NCI-H2081 treated with DMSO at 0.1 percent for 48 hours (cell line): Measurements from ENCODE around the gene PRMT2.
A peak's percentile ranks its signal among the peaks of the same experiment; 100 is the strongest.

Experiments used
- DNase-seq: peaks from one replicate; lab custom pipeline; 2025; lab: John Stamatoyannopoulos, UW

The PRMT2 gene

DNA sequence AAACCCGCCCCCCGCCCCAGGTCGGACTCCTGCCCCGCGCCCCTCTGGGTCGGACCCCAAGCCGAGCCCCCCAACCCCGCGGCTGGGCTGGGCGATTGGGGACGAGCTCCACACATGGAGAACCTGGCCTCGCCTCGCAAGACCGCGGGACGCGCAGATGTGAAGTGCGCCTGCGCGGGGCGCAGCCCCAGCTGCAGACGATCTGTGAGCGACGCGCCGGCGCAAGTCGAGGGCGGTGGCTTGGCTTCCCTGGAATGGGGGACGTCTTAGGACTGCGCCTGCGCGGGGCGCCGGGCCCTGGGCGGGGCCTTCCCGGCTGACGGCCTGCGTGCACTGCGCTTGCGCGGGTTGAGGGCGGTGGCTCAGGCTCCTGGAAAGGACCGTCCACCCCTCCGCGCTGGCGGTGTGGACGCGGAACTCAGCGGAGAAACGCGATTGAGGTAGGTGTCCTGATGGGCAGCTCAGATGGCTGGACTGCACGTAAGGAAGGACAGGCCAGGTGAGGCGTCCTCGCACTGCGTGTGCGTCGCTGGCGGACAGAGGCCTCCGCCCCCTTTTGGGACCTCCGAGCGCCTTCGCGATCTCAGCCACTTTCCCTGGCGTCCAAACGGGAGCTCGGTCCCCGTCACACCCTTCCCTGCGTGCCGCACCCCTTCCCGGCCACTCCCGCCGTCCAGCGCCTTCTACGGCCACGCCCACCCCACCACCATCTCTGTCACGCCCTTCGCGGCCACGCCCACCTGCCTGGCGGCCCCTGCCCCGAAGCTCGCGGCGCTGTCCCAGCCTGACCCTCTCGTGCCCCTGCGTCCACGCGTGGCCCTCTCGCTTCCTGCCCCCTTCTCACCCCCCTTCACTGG, at the start of gene PRMT2:
Gene PRMT2 (plus strand): TSS at position 351 of the 857 bp plus-strand sequence. CDS start 1,278 bp downstream, outside the sequence.
- peak; percentile 52 for DNase-seq

DNA sequence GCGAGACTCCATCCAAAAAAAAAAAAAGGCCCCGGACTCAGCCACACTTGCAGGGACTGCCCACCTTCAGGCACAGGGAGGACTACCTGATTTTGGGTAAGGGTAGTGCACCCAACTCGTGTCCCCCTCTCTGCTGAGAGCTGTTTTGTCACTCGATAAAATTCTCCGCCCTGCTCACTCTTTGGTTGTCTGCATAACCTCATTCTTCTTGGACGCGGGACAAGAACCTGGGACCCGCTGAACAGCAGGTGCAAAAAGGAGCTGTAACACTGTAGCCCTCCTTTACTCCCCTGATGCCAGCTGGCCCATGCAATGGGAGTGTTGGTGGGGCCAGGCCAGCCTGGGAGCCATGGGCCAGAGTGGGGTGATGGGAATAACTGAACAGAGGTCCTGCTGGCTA, 41.2 kb upstream of the PRMT2 start:
- no peak for DNase-seq

DNA sequence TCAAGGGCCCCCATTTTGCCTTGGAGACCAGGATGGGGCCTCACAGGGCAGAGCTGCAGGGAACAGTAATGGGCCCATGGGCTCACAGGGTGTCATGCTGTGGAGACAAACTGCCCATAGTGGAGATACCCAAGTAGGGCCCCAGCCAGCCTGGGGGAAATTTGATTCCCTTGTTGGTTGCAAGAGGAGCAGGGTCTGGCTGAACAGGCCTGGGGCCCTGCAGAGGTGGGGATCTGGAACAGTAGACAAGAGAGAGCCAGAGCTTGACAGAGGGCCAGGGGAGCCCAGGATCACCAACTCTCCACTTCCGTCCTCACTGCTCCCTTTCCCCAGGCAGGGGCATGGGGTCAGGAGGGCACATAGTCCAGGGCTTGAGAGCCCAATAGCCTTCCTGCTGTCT, 39.3 kb upstream of the PRMT2 start:
- no peak for DNase-seq

DNA sequence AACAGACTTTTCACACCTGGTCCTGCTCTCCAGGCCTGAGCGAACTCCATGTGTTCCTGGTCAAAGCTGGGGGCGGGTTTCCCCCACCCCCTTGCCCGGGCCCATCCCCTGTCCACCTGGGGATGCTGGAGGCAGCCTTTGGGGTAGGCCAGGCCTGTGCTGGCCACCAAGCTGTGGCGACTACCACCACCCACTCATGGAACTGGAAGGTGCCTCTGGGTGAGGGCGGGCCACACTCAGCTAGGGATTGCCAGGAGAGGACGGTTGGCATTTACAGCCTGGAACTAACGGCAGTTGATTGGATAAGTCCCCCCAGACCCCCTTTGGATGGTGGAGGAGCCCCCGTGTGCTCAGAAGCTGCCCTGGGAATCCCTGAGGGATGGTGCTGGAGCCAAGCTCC, 38.4 kb upstream of the PRMT2 start:
- no peak for DNase-seq

DNA sequence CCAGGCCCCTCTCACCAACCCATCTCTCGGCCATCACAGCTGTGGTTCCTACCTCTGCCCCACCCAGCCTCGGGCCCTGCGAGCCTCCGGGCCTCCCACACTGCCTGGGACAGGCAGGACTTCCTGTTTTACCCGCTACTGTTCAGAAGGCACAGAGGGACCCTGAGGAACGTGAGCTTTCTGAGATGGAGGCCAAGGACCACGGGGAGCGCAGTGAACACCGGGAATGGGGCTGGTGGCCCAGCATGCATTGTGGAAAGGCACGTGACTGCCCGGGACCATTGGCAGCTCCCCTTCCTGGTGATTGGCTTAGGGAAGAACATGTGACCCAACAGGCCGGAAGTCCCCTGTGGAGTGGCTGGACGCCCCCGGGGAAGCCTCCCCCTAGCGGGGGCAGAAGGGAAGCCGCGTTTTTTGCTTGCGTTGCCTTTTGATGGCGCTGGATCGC, 37.6 kb upstream of the PRMT2 start:
- DNase-seq = no peak

DNA sequence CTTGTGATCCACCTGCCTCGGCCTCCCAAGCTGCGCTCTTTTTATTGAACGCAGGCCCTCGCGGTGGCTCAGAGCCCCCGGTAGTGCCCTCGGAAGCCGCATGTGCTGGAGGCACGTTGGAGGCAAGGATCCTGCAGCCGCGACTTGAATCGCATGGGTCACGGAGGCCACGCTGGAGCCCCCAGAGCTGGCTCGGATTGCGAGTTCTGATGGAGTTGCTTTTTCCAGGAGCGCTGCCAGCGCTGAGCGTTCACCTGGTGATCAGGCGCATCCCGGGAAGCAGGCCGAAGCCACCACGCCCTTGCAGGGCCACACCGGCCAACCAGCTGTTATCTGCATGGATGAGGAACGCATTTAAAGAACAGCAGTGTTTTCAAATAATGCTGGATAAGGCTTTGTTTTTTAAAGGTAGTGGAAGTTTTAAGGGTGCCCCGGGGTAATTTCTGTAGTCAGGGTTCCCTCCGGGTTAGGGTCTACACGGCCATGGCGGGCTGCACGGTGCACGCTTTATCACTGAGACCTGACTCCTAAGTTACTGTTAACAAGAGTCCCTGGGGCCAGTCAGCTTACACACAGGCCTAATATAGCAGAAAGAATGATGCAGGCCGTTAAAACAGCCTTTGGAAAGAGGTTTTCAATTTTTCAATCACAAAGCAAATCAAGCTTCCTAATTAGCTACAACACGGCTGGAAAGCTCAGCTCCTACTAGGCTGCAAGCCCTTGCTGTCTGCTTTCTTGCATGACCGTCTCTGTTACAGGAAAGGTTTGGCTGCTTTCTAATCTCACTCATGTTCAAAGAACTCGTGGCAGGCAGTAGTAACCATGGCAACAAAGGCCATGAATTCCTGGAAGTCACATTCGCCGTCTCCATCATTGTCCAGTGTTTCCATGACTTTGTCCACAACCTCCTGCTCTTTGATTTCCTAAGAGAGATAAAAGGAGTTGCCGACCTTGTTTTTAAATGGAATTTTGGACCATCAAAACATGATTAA, 36.6 kb upstream of the PRMT2 start:
- DNase-seq = no peak

DNA sequence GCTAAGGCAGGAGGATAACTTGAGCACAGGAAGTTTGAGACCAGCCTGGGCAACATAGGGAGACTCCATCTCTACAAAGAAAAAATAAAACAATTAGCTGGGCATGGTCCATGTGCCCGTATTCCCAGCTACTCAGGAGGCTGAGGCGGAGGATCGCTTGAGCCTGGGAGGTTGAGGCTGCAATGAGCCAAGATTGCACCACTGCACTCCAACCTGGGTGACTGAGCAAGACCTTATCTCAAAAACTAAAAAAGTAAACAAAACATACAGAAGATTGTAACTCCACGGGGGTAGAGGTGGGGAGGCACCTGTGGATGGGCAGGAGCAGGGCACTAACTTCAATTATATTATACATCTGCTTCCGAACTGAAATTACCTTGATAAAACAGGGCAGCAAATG, 35.2 kb upstream of the PRMT2 start:
- no peak for DNase-seq

DNA sequence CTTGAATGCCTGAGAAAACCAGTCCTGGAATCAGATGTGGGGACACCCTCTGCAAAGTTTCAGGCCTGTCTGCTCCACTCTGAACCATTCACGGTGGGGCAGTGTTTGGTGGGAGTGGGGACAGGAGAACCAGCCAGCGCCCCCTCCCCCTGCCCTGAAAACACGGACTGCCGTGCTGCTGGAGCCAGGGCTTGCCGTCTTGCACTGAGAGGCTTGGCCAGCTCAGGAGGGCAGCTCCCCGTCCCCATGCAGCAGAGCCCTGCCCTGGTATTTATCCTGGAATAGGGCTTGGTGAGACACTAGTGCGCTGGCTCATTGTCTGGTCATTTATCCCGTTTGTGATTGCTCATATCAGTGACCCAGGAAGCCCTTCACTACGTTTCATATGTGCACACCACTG, 34.5 kb upstream of the PRMT2 start:
- DNase-seq = no peak

DNA sequence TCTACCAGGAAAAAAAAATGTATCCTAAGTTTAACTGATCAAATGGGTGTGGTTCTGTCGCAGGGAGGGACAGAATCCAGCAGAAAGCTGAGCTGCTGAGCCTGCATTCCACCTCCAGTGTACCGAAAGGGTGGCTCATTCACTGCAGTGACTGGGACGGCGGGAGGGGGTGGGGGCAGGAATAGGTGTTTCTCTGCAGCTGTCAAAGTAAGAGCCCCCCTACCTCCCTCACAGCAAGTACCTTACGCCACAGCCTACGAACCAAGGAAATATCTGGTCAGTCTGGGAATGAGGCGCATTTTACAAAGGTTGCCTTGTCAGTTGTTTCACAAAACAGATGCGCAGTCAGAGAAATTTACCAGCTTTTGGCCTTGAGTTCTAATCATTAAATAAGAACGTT, 32.2 kb upstream of the PRMT2 start:
- DNase-seq = no peak

DNA sequence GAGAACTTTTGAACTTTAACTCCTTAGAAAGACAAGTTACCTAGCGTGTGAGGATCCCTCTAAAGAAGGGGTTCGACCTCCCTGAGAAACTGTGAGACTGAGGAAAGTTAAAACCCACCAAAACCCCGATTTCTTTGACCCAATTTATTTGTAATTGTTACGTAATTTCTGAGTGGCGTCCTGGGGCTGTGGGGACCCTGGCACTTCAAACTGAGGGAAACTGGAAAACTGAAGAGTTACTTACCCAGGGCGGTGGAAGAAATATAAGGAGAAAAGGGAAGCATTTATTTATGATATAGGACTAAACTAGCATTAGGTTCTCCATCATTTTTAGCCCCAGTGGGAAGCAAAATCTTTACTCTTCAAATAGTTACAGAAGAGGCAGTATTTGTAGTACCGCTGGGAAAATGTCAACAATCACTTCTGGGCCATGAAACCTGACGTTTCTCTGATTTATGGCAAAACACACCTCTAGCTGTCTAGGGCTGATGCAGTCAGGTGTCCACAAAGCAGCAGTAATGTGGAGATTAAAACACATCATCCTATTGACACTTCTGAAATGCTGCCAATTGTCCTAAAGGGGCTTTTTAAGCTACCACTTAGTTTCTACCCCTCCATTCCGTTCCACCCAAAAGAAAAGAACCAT, 31.0 kb upstream of the PRMT2 start:
- DNase-seq = no peak

DNA sequence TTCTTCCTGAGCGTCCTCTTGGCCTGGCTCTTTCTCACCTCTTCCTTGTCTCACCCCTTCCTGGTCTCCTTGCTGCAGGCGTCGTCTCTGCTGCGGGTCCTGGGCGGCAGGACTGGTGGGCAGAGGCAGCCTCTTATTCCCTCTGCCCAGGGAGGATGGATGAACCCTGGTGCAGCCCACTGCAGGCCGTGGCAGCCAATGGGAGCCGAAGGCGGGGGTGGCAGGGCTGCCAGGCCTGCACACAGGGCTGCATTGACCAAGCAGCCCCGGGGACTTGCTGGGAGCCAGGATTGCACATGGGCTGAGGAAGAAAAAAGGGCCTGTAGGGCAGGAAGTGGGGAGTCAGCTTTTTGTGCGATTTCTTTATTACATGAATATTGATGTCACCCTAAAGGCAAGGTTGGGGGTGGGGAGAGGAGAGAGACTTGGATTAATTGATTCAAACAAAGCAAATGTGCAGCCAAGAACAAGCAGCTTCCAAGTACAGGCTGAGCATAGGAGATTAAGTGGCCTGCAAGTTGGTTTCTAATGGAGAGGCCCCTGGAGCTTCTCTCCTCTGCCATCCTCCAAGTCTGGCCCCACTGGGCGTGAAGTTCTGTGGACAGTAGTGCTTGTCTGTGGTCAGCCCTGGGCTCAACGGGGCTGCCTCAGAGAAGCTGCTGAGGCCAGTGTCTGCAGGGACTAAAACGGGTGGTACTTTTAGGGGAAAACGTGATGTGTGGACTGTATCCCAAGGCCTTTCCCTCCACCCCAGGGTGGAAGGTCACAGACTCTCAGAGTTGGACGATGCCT, 30.3 kb upstream of the PRMT2 start, which contains the start of gene S100B:
Gene S100B (minus strand): TSS at position 108 of the 792 bp plus-strand sequence. CDS start 2,667 bp downstream, outside the sequence.
- DNase-seq = no peak

DNA sequence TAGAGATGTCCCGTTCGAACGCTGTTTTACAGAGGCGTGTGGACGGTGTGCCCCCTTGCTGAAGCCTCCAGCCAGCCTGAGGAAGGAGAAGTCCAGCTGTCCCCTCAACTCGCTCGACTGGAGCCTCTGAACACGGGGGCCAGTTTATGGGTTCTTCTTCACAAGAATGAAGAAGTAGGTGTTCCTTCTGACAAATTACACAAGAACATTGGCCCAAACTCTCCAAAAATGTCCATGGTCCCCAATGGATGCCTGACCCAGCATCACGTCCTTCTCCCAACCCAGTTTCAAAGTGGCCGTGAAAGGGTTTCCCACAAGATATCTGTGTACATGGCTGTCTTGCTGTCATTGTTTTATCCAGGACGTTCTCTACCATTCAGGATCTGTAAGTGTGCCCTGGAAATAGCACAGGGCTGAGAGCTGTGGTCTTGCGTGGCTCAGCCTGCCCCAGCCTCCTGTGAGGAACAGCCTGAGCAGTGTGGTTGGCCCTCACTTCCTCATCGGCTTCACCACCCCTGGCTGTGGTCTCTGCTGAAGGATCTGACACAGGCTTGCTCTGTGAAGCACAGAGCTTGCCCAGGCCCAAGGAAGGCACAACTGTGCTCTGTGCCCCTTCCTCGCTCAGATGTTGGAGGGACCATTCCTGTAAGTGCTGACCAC, 29.6 kb upstream of the PRMT2 start:
- no peak for DNase-seq

DNA sequence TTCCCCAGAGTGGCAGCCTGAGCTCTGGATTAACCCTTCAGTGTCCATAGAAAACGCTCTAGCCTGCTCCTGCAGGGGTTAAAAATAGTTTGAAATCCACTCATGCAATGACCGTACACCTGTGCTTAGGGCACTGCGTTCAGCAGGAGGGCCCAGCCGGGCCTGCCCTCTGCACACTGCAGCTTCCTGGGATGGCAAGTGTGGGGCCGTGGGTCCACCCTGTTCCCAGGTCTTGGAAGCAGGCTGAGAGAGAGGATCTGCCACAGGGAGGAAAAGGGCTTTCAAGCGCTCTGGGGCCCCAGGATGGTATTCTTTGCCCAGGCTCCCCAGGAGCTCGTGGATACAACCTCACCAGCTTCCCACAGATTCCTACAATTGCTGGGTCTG, 29.1 kb upstream of the PRMT2 start:
- DNase-seq = no peak

DNA sequence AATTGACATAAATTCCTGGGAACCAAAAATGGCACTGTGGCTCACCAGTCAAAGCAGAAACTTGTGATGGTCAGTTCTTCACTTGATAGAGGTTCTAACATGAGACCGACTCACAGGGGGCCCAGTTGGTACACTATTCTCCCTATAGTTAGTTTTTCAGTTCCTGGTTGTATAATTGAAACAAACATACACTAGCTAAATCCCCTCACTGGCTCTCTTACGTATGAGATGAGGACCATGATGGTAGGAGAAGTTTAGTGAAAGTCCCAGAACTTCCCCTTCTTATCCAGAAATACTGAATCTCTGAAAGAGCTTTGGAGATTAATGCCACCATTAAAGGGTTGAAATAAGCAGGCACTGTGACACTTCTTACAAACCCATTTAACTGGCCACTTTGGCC, 27.8 kb upstream of the PRMT2 start:
- no peak for DNase-seq

DNA sequence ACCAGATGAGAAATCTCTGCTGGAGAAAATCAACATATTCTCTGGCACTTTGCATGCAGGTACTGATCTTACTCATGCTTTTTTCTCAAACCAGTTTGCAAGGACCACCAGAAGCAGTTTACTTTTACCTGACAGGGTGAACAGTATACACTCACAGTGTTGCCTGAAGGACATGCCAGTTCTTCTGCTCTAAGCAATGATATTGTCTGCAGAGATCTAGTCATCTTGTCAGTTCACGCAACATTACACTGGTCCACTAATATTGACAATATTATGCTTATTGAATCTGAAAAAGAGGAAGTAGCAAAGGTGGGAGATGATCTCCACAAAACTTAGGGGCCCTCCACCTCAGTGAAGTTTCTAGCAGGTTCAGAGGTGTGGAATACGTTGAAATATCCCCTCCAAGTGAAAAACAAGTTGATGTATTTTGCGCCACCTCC, 26.8 kb upstream of the PRMT2 start:
- no peak for DNase-seq

DNA sequence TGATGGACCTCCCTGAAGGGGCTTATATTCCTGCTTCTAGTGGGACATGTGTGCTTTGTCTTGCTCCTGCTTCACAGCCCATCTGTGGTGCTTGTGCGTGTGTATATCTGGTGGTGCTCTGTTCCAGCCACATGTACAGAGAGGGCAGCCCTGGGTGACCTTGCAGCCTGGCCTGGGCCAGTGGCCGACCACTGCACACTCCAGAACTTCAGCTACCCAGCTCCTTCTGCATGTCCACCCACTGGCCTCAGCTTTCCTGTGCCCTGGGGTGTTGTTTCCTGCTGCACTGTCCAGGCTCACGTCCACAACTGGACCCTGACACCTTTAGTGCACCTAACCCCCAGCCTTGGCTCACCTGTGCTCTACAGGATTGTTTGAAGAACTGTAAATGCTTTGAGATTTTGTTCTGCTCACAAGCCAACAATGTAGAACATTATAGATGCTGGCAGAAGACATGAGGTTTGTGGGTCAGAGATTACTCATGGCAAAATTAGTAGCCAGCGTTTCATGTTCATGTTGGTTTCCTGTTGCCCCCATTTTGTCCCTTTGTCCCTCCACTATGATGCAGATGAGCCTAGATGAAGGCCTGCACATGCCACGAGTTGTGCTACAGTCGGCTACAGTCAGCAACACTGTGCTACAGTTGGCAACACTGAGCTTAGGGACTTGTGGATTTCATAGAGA, 25.3 kb upstream of the PRMT2 start:
- no peak for DNase-seq

DNA sequence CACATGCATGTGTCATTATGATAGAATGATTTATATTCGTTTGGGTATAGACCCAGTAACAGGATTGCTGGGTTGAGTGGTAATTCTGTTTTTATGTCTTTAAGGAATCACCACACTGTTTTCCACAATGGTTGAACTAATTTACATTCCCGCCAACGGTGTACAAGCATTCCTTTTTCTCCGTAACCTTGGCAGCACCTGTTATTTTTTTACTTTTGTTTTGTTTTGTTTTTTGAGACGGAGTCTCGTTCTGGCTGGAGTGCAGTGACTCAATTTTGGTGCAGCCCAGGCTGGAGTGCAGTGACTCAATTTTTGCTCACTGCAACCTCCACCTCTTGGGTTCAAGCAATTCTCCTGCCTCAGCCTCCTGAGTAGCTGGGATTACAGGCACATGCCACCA, 22.1 kb upstream of the PRMT2 start:
- no peak for DNase-seq

DNA sequence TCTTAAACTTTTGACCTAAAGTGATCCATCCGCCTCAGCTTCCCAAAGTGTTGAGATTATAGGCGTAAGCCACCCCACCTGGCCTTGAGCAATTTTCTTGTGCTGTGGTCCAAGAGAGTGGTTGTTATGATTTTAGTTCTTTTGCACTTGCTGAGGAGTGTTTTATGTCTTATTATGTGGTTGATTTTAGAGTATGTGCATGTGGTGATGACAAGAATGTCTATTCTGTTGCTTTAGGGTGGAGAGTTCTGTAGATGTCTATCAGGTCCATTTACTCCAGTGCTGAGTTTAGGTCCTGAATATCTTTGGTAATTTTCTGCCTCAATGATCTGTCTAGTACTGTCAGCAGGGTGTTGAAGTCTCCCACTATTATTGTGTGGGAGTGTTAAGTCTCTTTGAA, 19.4 kb upstream of the PRMT2 start:
- no peak for DNase-seq

DNA sequence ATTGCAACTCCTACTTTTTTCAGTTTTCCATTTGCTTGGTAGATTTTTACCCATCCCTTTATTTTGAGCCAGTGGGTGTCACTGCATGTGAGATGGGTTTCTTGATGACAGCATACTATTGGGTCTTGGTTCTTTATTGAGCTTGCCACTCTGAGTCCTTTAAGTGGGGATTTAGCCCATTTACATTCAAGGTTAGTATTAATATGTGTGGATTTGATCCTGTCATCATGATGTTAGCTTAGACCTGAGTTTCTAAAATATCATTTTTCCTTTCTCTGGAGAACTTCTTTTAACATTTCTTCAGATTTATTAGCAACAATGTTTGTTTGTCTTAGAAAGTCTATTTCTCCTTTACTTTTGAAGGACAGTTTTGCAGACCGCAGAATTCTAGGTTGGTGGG, 18.8 kb upstream of the PRMT2 start:
- DNase-seq = no peak
